NT2/D1 (cell line): ENCODE measurements around the gene OAS1.

Experiments
- SUZ12 ChIP-seq: IDR thresholded peaks from 2 replicates; pipeline ENCODE4 v1.6.1; 2011; ENCODE audit not compliant: insufficient read length, insufficient read depth; ENCODE audit errors: extremely low read depth
- YY1 ChIP-seq: IDR thresholded peaks from 2 replicates; pipeline ENCODE4 v1.6.1; 2011; ENCODE audit not compliant: insufficient read length, insufficient read depth
- ZNF274 ChIP-seq: IDR thresholded peaks from 2 replicates; pipeline ENCODE4 v1.6.1; 2011; ENCODE audit warnings: mild to moderate bottlenecking, low read depth, low read length

DNA sequence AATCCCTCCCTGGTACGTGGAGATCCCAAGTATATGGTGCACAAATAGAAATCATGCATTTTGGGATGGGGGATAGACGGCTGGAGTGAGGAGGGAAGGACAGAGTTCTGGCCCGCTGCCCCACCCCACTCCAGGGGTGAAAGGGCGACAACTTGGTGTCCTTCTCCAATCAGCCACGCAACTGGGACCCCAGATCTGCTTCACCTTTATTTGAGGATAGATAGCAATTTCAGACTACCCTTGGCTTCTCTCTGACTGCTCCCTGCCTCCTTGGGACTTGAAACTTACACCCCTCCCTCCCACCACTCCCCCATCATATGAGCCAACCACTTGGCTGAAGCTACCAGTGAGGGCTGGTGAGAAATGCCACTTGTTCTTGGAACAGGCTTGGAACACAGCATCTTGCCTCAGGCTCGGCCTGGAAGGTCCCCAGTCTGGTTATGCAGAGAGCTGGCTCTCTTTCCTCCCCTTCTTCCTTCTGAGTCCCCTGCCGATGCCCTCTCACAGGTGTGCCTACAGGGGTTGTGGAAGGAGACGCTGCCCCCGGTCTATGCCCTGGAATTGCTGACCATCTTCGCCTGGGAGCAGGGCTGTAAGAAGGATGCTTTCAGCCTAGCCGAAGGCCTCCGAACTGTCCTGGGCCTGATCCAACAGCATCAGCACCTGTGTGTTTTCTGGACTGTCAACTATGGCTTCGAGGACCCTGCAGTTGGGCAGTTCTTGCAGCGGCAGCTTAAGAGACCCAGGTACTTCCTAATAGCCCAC lies 39.7 kb downstream of the OAS1 start:
- TF ChIP-seq SUZ12 (no peak), ZNF274 (no peak), YY1 (no peak)
